ENCODE data around the gene OVCA2.

DNA sequence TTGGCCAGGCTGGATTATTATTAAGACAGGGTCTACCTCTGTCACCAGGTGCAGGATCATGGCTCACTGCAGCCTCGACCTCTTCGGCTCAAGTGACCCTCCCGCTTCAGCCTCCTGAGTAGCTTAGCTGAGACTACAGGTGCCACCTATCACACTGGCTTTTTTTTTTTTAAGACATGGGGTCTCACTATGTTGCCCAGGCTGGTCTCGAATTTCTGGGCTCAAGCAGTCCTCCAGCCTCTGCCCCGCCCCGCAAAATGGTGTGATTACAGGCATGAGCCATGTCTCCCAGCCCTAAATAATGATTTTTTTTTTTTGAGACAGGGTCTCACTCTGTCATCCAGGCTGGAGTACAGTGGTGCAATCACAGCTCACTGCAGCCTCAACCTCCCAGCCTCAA lies 5.8 kb downstream of the OVCA2 start:
- TF ChIP-seq, protein P1, sequence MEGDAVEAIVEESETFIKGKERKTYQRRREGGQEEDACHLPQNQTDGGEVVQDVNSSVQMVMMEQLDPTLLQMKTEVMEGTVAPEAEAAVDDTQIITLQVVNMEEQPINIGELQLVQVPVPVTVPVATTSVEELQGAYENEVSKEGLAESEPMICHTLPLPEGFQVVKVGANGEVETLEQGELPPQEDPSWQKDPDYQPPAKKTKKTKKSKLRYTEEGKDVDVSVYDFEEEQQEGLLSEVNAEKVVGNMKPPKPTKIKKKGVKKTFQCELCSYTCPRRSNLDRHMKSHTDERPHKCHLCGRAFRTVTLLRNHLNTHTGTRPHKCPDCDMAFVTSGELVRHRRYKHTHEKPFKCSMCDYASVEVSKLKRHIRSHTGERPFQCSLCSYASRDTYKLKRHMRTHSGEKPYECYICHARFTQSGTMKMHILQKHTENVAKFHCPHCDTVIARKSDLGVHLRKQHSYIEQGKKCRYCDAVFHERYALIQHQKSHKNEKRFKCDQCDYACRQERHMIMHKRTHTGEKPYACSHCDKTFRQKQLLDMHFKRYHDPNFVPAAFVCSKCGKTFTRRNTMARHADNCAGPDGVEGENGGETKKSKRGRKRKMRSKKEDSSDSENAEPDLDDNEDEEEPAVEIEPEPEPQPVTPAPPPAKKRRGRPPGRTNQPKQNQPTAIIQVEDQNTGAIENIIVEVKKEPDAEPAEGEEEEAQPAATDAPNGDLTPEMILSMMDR (IDR thresholded peaks at IDR 0.05; ENCODE audit: borderline replicate concordance, extremely low read depth, low read length, poor library complexity, severe bottlenecking), result no peak
- no peak for TF ChIP-seq EZH2 (IDR thresholded peaks at IDR 0.05; ENCODE audit: borderline replicate concordance, low read depth, low read length, severe bottlenecking)

Data from DND-41 (cell line).